Medulla oblongata (tissue), 1 donor: Measurements from ENCODE around the gene THSD4.

Source experiments
- DNase-seq: peaks from one replicate; pipeline ENCODE4 v3.0.0-alpha.2; 2015; ENCODE audit errors: extremely low spot score

Gene THSD4

DNA sequence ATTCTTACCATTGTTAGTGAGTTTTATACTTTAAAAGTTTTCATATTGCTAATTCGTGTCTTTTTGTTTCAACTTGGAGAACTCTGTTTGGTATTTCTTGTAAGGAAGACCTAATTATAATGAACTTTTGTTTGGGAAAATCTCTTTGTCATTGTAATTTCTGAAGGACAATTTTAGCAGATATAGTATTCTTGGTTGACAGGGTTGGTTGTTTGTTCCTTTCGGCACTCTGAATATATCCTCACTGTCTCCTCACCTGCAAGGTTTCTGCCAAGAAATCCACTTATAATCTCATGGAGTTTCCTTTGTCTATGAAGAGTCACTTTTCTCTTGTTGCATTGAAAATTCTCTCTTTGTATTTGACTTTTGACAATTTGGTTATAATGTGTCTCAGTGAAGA, 469.9 kb downstream of the THSD4 start:
- DNase-seq: no peak

DNA sequence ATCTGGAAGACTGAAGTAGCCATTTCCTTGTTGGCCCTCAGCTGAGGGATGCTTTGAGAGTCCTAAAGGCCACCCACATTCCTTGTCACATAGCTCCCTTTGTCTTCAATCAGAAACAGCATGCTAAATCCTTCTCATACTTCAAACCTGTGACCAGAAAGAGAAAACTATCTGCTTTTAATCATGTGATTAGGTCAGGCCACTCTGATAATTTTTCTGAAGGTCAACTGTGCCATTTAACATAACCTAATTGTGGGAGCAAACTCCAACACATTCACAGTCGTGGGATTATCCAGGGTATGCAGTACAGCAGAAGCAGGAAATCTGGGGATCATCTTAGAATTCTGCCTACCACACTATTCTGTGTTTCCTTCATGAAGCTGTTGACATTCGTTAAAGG, 471.2 kb downstream of the THSD4 start:
- no peak for DNase-seq

DNA sequence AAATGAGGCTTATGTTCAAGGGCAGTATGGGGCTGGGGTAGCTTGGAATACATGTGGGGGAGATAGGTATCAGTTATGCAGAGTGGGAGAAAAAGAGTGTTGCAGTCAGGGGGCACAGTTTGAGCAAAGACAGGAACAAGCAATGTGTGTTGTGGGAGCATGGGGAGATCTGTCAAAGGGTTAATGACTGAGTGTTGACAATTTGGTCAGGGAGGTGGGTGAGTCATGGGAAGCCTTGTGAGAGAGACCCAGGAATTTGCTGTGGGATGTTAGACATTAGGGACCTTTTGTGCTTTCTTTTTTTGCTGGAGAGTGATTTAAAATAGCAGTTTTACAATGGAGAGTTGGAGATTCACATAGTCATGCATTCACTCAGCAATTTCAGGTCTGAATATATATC, 473.5 kb downstream of the THSD4 start:
- no peak for DNase-seq

DNA sequence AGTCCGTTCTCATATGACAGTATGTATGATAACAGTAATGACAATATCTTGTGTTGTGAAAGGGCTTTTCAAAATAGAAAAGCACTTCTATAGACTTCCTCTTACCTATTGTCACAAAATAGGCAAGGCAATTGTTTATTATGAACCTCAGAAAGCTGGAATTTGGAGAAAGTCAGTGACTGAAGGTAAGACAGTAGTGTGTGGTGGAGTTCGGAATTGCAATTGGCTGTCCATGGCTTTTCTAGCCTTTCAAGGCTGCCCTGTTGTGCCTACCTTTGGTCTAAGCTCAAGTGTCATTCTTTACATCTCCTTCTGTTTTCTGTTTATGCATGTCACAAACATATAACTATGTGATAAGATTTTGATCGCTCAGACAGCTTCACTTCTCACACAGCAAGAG, 475.8 kb downstream of the THSD4 start:
- DNase-seq: no peak

DNA sequence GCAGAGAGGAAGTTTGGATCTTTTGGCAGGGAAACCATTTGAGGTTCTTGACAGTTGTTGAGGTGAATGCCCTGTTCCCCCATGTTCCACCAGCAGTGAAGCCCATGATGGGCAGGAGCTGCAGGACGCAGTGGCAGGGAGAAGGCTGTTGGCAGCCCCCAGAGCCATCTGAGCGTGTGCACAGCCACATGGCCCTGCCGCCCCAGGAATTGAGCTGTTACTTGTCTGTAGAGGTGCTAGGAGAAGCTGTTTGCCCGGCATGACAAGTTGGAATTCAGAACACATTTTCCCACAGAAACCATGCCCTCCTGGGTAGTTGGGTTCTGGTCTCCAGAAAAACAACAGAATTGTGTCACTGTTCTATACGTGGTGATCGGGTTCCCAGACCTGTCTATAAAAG, 476.9 kb downstream of the THSD4 start:
- no peak for DNase-seq

DNA sequence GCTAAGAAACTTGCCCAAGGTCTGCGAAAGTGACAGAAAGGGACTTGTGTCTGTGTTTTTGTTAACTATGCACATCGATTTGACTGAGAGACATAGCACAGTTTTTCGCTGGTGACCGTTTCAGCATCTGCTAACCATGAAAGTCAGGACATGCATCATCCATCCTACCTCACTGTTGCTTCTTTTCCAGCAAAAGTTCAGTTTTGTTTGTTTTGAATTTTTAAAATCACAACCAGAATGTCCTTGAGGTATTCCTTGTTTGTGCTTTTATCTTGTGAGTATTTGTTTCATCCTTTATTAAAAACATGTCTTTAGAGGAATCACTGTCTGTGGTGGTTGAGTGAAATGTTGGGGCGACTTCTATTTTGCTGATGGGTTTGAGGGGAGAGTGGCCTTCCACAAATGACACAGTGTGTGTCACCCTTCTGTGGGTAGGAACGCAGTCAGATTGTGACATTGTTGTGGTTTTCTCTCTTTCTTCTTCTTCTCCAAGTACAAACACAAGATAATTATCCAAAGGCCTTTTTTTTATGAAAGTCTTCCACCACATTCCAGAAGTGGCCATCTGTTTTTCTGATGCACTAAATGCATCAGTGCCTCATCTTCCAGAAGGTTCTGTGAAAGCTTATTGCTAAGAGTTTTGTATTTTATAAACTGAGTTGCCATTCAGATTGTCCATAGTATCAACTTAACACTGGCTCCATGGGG, 480.7 kb downstream of the THSD4 start:
- no peak for DNase-seq

DNA sequence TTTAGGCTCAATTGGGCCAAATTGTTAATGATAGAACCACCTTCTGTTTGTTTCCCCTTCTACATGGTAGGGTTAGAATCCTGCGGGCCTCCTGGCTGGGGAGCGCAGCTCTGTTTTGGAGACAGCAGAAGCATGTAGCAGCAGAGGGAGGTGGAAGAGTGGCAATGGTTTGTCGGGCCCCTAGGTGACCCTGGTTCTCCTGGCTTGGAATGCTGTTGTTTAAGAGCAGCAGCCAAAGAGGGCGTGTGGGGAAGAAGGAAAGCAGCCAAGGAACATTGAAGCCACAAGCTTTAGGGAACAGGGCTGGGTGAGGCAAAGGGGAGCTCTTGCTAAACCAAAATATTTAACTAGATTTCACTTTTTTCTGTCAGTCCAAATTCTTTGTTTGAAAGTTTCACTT, 481.4 kb downstream of the THSD4 start:
- DNase-seq: peak; percentile 71

DNA sequence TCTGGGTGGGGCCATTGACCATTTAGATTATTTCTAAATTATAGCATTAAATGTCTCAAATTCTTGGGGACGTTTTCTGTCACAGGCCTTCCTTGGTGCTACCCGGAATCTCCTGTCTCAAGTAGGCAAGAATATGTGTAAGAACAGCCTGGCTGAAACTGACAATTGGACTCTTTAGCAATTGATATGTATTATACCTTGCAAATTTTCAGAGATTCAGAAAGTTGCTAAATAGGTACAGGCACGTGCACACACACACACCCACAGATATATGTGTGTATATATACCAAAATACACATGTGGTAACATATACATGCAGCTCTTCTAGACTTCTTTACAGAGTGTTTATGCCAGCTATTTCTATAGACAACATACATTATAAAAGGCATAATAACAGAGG, 481.9 kb downstream of the THSD4 start:
- no peak for DNase-seq

DNA sequence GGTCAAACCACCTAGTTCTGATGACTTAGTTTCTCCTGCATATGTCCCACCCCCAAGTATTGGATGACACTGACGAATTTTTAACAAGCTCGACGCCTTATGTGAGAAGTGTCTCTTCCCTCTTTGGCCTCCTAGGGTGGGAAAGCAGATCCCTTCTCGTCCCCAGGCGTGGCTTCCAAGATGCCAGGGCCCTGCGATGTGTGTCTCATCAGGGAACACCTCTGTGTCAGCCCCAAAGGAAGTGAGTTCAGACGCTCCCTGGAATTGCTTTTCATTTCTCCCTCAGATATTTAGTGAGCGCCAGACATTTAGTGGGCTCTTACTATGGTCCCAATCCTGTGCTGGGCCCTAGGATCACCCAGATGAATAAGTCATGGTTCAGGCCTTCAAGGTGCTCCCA, 482.4 kb downstream of the THSD4 start:
- no peak for DNase-seq

DNA sequence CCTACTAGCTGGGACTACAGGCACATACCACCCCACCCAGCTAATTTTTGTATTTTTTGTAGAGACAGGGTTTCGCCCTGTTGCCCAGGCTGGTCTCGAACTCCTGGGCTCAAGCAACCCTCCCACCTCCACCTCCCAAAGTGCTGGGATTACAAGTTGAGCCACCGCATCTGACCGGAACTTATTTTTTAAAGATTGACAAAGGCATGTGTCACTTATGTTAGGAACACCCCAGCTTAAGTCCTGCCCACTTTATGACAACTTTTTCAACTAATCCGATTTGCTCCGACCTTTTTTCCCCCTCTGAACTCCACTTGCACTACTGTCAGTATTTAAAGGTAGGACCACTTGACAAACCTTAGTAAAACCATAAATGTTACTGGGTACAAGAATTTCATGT, 483.5 kb downstream of the THSD4 start:
- DNase-seq: no peak

DNA sequence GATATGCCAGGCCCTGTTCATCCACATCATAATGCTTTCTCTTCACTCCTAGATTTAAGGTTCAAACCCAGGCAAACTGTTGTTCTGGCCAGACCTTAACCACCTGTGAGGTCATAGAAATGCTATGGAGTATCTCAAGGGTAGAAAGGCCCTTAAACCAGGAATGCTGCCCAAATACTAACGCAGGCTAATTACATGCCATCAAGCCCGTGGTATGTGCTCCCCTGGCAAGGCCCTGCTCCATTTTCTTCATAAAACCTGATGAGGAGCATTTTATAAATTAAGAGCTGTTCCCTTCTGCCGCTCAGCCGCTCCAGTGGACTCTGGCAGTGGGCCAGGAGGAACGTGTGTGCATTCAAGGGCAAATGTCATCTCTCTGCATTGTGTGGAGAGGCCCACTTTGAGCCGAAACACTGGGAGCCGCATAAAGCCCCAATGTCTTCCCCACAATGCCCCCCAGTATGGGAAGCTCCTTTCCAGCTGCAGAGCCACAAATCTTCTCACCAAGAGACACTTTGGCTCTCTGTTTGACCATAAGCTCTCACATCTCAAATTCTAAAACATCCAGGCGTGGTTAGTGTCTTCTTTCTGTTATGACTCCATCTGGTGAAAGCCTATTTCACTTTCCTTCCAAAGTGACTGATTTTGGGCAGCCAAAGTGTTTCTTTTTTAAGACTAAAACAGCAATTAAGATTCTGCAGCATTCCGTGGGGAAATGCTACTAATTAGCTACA, 484.3 kb downstream of the THSD4 start:
- peak; percentile 34 for DNase-seq

DNA sequence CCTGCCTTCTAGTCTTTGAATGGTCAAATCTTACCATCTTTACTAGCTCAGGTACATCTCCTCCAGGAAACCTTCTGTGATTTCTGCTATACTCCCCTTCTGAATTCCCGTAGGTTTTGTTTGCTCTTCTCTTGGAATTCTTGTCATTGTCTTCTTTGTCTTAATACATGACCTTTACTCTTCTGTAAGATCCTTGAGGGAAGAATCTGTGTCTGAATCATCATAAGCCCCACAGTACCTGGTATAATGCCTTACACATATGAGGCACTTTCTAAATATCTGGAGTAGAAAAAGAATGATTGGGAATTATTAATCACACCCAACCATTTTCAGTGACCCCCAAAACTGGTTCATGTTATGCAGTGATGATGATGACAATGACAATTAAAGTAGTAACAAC, 485.0 kb downstream of the THSD4 start:
- DNase-seq: no peak

DNA sequence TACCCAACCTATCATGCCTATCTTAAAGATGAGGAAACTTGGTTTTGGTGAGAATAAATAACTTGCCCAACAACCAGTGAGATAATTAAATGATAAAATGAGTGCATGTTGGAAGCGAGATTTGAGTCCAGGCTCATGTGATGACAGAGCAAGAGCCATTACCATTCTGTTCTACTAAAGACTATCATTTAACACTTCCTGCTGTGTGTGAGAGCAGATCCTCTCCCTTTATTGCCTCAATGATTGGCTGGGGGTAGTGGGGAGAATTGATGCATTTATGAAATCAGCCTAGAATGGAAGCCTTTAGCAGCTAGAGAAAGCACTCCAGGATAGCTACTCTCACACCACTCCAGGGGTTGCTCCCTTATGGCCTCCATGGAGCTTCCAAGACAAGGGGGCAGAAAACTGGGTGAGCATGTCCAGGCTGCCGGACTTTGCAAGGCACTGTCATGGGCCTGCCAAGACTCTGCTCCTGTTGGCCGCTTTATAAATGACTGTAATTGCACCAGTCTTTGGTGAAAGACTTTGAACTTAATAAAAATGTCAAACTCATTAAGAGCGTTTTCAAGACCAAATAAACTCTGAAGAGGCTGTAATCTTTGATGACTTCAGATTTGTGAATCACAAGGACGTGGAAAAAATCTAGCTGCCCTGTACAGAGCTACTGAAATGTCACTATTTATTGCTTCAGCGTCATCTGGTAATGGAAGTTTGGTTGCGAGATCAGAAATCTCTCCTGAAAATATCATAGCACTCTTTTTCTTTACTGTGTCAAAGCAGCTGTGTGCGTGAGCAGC, 486.0 kb downstream of the THSD4 start:
- no peak for DNase-seq

DNA sequence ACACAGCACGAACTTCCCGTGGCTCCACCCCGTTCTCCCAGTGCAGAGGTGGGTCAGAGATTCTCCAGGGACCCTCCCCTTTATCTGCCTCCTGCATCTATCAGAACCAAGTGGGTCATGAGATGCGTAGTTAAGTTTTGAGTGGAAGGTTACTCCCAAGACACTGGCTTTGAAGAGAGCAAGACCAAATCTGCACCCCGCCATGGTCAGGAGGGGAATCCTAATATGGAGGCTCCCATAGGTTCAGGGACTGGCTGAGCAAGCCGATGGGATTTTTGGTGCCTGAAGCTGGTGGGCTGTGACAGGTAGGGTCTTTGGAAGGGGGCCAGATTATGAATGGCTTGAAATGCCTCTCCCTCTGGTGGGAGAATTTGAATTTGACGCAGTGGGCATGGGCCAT, 488.1 kb downstream of the THSD4 start:
- no peak for DNase-seq

DNA sequence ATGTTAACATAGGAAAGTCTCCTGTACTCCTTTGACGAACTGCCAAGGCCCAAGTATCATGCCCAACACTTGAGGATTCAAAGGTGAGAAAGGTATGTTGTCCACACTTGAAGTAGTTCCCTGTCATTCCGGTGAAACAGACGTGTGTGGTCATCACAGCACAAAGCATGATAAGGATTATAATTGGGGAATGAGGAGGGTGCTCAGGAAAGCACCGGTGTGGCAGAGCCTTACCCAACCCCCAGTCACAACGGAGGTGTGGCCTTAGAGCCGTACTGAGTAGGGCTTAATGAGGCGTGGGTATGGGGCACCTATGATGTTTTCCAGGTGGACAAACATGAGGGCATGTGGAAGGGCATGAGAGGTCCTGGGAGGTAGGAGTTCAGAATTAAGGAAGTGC, 492.1 kb downstream of the THSD4 start:
- DNase-seq: no peak

DNA sequence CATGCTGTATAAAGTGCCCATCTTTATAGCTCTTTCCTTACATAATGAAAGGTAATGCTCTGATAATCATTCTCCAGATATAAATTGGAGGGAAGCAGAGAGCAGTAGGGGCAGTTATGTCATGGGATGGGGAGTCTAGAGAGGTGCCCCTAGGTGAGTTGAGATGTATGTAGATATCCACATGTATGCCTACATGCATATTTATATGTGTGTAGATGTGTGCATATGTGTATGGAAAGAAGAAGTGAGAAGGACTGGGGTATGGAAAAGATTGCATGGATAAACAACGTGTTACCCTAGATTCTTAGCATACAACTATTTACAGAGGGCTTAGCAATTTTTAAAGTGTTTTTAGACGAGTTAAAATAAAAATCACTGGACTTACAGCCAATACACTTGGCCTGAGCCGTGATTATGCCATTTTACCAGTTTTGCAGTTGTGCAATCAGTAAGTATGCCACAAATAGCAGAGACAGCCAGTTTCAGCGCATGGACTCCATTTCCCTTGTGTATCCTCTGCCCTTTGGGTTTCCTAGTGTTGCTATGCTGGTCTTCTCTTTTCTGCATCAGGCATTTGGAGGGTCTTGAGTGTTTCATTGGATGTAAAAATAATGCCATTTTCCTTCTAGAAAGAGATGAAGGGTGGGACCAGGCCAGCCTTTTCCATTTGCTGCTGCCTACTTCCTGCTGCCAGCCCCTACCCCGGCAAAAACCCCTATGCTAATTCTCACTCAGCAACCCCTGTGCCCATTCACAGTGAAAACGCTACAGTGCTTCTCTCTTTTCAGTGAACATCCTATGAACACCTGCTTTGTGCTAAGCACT, 495.7 kb downstream of the THSD4 start:
- DNase-seq: no peak

DNA sequence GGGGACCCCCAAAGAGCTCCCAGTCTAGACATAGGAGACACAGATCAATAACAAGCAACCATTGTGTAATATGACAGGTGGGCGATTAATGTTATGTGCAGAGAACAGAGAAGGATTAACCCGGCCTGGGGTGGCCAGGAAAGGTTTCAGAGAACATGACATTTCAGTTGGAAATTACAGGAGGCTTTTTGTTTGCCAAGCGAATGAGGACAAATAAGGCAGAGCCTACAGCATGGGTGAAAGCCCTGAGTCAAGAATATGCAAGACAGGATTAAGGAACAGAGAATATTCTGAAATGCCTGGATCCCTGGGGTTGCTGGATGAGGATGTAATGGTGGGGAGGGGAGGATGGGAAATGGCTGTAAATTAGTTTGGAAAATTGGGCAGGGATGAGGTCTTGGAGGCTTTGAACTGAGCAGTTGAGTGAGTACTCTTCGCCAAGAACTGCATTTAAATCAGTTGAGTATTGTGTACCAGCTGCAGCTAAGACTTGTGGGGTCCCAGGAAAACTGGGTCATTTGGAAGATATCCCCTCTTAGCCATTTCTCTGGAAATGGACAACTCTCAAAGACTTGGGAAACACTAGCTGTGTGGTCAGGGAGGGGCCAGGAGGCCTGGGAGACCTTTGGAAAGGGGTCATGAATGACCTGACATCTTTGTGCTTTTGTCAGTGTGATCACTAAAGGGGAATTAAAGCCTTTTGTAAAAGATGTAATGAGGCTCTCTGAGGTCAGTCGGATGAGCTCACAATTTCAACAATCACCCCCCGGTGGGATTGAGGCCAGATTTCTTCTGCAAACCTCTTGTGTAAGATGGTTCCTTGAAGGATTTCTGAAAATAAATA, 496.5 kb downstream of the THSD4 start:
- no peak for DNase-seq

DNA sequence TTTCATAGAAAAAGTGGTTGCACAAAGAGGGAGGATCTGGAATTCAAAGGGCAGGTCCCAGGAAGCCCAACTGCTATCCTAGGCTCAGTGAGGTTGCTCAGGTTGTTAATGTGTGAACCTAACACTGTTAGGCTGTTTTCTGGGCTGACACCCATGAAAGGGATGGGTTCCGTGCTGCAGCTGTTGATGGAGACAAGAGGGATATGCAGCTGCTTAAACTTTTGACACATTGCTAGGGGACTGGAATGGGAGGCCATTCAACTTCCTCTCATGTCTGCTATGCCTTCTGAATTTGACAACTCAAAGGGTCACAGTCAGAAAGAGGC, 497.1 kb downstream of the THSD4 start:
- no peak for DNase-seq

DNA sequence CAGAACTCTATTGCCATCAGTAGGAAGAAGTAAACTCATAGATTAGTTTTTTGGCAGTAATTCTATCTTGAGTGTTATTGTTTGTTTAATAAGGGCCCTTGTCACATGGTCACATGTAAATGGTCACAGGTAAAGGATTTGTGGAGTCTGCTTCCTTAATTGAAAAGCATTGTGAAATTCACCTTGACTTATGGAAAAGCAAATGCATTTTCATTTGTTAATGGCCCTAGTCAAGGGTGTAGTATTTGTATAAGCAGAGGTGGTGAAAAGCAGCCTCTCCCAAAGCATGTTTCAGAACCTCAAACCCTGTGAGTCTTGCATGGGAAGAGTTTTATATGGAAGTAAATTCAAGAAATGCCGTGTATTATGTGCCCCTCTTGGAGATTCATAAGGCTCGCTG, 497.6 kb downstream of the THSD4 start:
- DNase-seq: no peak

DNA sequence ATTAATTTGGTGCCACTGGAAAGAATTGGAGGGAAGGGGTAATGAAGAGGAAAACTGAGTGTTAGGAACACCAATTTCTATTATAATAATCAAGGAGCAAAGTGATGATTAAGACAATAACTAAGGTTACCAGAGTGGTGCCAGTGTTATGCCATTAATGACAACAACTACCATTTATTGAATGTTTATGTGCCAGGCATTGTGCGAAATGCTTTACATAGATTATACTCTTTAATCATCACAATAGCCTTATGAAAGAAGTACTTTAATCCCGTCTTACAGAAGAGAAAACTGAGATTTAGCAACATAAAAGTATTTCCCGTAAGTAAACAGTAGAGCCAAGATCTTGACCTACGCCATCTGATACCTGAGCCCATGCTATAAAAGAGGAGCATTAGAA, 507.8 kb downstream of the THSD4 start:
- DNase-seq: no peak

DNA sequence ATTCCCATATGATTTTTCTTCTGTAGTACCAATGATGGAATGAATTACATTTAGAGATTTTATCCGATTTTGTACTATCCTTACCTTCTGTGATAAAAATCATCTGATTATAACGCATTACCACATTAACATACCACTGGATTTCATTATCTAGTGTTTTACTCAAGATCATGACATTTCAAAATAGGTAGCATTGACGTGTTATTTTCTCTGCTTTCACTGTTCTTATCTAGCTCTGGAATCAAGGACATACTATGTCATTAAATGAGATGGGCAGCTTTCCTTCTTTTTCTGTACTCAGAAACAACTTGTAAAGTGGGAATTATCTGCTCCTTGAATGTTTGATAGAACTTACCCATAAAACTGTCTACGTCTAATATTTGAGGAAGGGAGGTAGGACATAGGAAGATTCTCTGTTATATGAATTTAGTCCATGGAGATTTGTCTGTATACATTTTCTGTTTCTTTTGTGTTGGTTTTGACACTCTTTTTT, 511.4 kb downstream of the THSD4 start:
- no peak for DNase-seq
